ENCODE results near the gene GPR162. TPM values are rescaled to one million over a fixed set of nuclear protein-coding genes. Genes with fewer than 3 reads are reported as not detected.

The GPR162 gene
- total and polyA plus RNA-seq, 10 of the 15 experiments (the other 5 are each of a cell fraction or from before 2014, with no cell fraction given), result not detected

DNA sequence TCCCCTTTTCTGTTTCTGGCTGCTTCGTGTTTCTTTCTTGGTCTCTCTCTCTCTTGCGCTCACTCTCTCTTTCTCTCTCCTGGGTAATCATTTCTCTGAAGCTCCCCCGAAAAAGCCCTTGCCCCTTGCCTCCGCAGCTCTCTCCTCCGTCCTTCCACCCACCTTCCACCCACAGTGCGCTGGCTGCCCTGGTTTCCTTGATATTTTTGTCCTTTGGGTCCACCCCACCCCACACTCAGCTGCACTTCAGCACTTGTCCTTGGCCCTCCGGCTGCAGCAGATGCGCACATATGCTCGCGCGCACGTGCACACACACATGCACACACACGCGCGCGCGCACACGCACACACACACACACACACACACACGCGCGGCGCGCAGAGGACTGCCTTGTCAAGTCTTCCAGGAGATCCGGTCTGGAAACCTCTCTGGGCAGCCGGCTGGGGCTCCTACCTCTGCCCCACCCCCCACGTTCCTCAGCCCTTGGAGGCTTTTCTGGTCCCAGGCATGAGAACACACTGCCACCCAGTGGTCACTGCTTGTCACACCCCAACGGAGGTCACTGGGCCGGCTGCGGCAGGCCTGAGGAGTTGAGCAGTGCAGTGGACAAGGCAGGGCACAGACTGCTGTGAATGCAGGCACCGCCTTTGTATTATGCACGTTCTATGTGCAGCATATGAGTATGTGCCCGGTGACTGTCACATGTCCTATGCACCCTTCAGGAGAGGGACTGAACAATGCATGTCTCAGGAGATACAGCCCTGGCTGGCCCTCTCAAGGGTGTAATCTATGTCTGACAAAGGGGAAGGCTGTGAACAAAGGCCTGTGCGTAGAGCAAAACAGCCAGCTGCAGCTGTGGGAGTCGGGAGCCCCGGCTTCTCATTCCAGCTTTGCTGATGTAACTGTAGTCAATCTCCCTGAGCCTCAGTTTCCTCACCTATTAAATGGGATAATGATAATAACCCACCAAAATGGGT is 42.8 kb upstream of the GPR162 start (continued):
- TF ChIP-seq KAT2A (conservative IDR thresholded peaks at IDR 0.05; ENCODE audit: control insufficient read depth, low read depth, low read length) (no peak), TCF12 (IDR thresholded peaks at IDR 0.05; ENCODE audit: low read depth, low read length) (0 out of 2 replicates have a peak, but pooled peaks have one; percentile 21), IKZF1 (conservative IDR thresholded peaks at IDR 0.05) (peak; percentile 90), PKNOX1 (IDR thresholded peaks at IDR 0.05) (0 out of 2 replicates have a peak, but pooled peaks have one; percentile 39), GATAD2B (conservative IDR thresholded peaks at IDR 0.05; ENCODE audit: low read depth) (peak; percentile 83), SKIL (IDR thresholded peaks at IDR 0.05; ENCODE audit: low read depth, poor library complexity, severe bottlenecking) (no peak), POLR2AphosphoS2 (IDR thresholded peaks at IDR 0.05; ENCODE audit: low read depth, low read length) (no peak), ASH2L (IDR thresholded peaks at IDR 0.05; ENCODE audit: borderline replicate concordance, low read depth) (no peak), ZNF207 (IDR thresholded peaks at IDR 0.05; ENCODE audit: borderline replicate concordance) (peak; percentile 82), NRF1 (conservative IDR thresholded peaks at IDR 0.05; ENCODE audit: low read depth, low read length) (no peak), ZBTB11 (CRISPR knock-in tag; IDR thresholded peaks at IDR 0.05) (no peak), MAX (IDR thresholded peaks at IDR 0.05; ENCODE audit: low read depth, low read length) (peak; percentile 59), CHD1 (IDR thresholded peaks at IDR 0.05; ENCODE audit: low read depth, low read length) (no peak), EP300 (IDR thresholded peaks at IDR 0.05; ENCODE audit: borderline replicate concordance in 1 of 2, control insufficient read depth in 1 of 2, low read depth in 2 of 2, low read length in 2 of 2) (no peak), CEBPB (IDR thresholded peaks at IDR 0.05; ENCODE audit: borderline replicate concordance in 1 of 2, low read depth in 2 of 2, low read length in 2 of 2) (no peak), NFXL1 (IDR thresholded peaks at IDR 0.05; ENCODE audit: borderline replicate concordance) (no peak), SIX5 (IDR thresholded peaks at IDR 0.05; ENCODE audit: low read depth, low read length, severe bottlenecking) (no peak), NBN (IDR thresholded peaks at IDR 0.05) (peak; percentile 98), RELA (IDR thresholded peaks at IDR 0.05; ENCODE audit: borderline replicate concordance, partially characterized antibody) (no peak)
- TF ChIP-seq, protein P1, sequence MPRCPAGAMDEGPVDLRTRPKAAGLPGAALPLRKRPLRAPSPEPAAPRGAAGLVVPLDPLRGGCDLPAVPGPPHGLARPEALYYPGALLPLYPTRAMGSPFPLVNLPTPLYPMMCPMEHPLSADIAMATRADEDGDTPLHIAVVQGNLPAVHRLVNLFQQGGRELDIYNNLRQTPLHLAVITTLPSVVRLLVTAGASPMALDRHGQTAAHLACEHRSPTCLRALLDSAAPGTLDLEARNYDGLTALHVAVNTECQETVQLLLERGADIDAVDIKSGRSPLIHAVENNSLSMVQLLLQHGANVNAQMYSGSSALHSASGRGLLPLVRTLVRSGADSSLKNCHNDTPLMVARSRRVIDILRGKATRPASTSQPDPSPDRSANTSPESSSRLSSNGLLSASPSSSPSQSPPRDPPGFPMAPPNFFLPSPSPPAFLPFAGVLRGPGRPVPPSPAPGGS (IDR thresholded peaks at IDR 0.05; ENCODE audit: borderline replicate concordance, insufficient read depth, low read depth, low read length, poor library complexity, severe bottlenecking), result no peak

Measured in GM12878 (cell line).